GM23338 (cell line): ENCODE data around the gene ANKRD36B. TPM values are rescaled to one million over a fixed set of nuclear protein-coding genes. Genes with fewer than 3 reads are reported as not detected.
"Not testable (repeated sequence)": the region's sequence is repeated elsewhere in the genome, so short reads cannot be mapped to it uniquely, and the experiment has no call there.

Experiments used
- ATAC-seq: fragments of 200-7000 bp; cut with Tn5 transposase; 3 replicates; pipeline ENCODE4 v1.9.1; 2020
- DNase-seq: peaks from one replicate; pipeline ENCODE4 v3.0.0-alpha.2; 2015; ENCODE audit warnings: low spot score
- H2AFZ ChIP-seq: fragments of 200-600 bp; sonication (generic); 2 replicates; pipeline ENCODE4 v1.8.0; 2016; ENCODE audit warnings: antibody characterized with exemption, mild to moderate bottlenecking, moderate library complexity
- H3F3A ChIP-seq: fragments of 200-600 bp; sonication (generic); replicated peaks from 2 replicates; pipeline ENCODE4 v1.8.0; 2017; ENCODE audit warnings: antibody characterized with exemption, mixed run types, low read depth
- H3K27ac ChIP-seq: fragments of 200-600 bp; sonication (generic); 2 replicates; pipeline ENCODE4 v1.6.1; 2016; ENCODE audit warnings: low read depth
- H3K27me3 ChIP-seq: fragments of 200-600 bp; sonication (generic); 2 replicates; pipeline ENCODE4 v1.8.0; 2016; ENCODE audit warnings: mild to moderate bottlenecking, mixed run types, moderate library complexity; ENCODE audit not compliant: insufficient read depth
- H3K36me3 ChIP-seq: fragments of 200-600 bp; sonication (generic); 2 replicates; pipeline ENCODE4 v1.8.0; 2016; ENCODE audit warnings: mild to moderate bottlenecking; ENCODE audit not compliant: insufficient read depth
- H3K4me1 ChIP-seq: fragments of 200-600 bp; sonication (generic); 2 replicates; pipeline ENCODE4 v1.8.0; 2016; ENCODE audit warnings: mild to moderate bottlenecking, moderate library complexity; ENCODE audit not compliant: insufficient read depth
- H3K4me2 ChIP-seq: fragments of 200-600 bp; sonication (generic); 2 replicates; pipeline ENCODE4 v1.7.1; 2017; ENCODE audit warnings: mixed run types
- H3K4me3 ChIP-seq: fragments of 200-600 bp; sonication (generic); 2 replicates; pipeline ENCODE4 v1.6.1; 2016; ENCODE audit warnings: mixed run types
- H3K79me2 ChIP-seq: fragments of 200-600 bp; sonication (generic); replicated peaks from 2 replicates; pipeline ENCODE4 v1.8.0; 2017; ENCODE audit warnings: mild to moderate bottlenecking; ENCODE audit not compliant: insufficient read depth
- H3K9me2 ChIP-seq: fragments of 200-600 bp; sonication (generic); 2 replicates; pipeline ENCODE4 v1.8.0; 2017; ENCODE audit not compliant: insufficient read depth
- H4K20me1 ChIP-seq: fragments of 200-600 bp; sonication (generic); replicated peaks from 2 replicates; pipeline ENCODE4 v1.8.0; 2017; ENCODE audit warnings: mild to moderate bottlenecking; ENCODE audit not compliant: insufficient read depth
- H3K27ac Mint-ChIP-seq: 2 replicates; pipeline ENCODE4 v1.8.0; 2020; ENCODE audit warnings: inconsistent platforms, mild to moderate bottlenecking, moderate library complexity, mixed read lengths
- H3K27me3 Mint-ChIP-seq: 3 replicates; pipeline ENCODE4 v1.8.0; 2022; ENCODE audit warnings: low read depth, mild to moderate bottlenecking, moderate library complexity, mixed read lengths, inconsistent platforms; ENCODE audit not compliant: insufficient read depth, poor library complexity
- H3K36me3 Mint-ChIP-seq: 3 replicates; pipeline ENCODE4 v1.8.0; 2021; ENCODE audit warnings: low read depth, mild to moderate bottlenecking, inconsistent platforms, moderate library complexity, mixed read lengths
- H3K4me1 Mint-ChIP-seq: 3 replicates; pipeline ENCODE4 v1.8.0; 2020; ENCODE audit warnings: mild to moderate bottlenecking, inconsistent platforms, mixed read lengths
- H3K4me3 Mint-ChIP-seq: 3 replicates; pipeline ENCODE4 v1.8.0; 2021; ENCODE audit warnings: moderate library complexity, mild to moderate bottlenecking, inconsistent platforms, mixed read lengths
- H3K9me3 Mint-ChIP-seq: 3 replicates; pipeline ENCODE4 v1.8.0; 2020; ENCODE audit warnings: moderate library complexity, mild to moderate bottlenecking, inconsistent platforms, mixed read lengths
- polyA plus RNA-seq: library from polyadenylated mRNA; unstranded; fragments of >200 nt; fragmentation: Nextera tagmentation; extraction: Ambion mirVana; gene quantifications from 2 replicates; pipeline ENCODE4 v1.2.1, GENCODE V29; 2016
- total RNA-seq: library from RNA; depleted of rRNA; stranded (reverse); fragments of >200 nt; shearing (Covaris generic); gene quantifications from 2 replicates; pipeline ENCODE4 v1.2.3, GENCODE V29; 2014
- TF ChIP-seq, protein P1 (sequence below), 2 experiments: fragments of 200-600 bp in 1 of 2; sonication (generic) in 1 of 2; conservative IDR thresholded peaks; 2 replicates each; pipeline versions ENCODE4 v1.5.1 to v1.6.1; 2016 to 2017; ENCODE audit warnings: antibody characterized with exemption in 2 of 2, low read depth in 2 of 2, mild to moderate bottlenecking in 2 of 2, moderate library complexity in 1 of 2

Gene ANKRD36B
- total and polyA plus RNA-seq, 2 experiments from 2014 or later: 14.5 to 15.7 TPM

GRCh38 chr2:97601537-97601936 is 11.9 kb upstream of the ANKRD36B start:
- not testable (repeated sequence) for H3K4me3 Mint-ChIP-seq, H3K9me2 ChIP-seq, H3K36me3 Mint-ChIP-seq

DNA sequence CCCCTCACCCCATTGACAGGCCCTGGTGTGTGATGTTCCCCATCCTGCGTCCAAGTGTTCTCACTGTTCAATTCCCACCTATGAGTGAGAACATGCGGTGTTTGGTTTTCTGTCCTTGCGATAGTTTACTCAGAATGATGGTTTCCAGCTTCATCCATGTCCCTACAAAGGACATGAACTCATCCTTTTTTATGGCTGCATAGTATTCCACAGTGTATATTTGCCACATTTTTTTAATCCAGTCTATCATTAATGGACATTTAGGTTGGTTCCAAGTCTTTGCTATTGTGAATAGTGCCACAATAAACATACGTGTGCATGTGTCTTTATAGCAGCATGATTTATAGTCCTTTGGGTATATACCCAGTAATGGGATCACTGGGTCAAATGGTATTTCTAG is 6.5 kb upstream of the ANKRD36B start:
- ATAC-seq, H3K27ac ChIP-seq, H3K4me2 ChIP-seq, H3K36me3 Mint-ChIP-seq, H3F3A ChIP-seq, H2AFZ ChIP-seq, H3K4me1 ChIP-seq, H3K27ac Mint-ChIP-seq, DNase-seq, H3K4me1 Mint-ChIP-seq, H4K20me1 ChIP-seq, H3K9me3 Mint-ChIP-seq, H3K27me3 ChIP-seq, H3K9me2 ChIP-seq, H3K4me3 ChIP-seq, H3K79me2 ChIP-seq, H3K36me3 ChIP-seq, H3K4me3 Mint-ChIP-seq, H3K27me3 Mint-ChIP-seq: not testable (repeated sequence)

More at GRCh38 chr2:97601537-97601936, 11.9 kb upstream of the ANKRD36B start:
- not testable (repeated sequence) for ATAC-seq, H3K27me3 Mint-ChIP-seq, H4K20me1 ChIP-seq, H3K27me3 ChIP-seq, H3K4me2 ChIP-seq, H3K4me1 ChIP-seq, H3K36me3 ChIP-seq, H3K9me3 Mint-ChIP-seq, H3K79me2 ChIP-seq, DNase-seq, H3F3A ChIP-seq, H3K27ac Mint-ChIP-seq, H3K27ac ChIP-seq, H3K4me1 Mint-ChIP-seq, H2AFZ ChIP-seq, H3K4me3 ChIP-seq

DNA sequence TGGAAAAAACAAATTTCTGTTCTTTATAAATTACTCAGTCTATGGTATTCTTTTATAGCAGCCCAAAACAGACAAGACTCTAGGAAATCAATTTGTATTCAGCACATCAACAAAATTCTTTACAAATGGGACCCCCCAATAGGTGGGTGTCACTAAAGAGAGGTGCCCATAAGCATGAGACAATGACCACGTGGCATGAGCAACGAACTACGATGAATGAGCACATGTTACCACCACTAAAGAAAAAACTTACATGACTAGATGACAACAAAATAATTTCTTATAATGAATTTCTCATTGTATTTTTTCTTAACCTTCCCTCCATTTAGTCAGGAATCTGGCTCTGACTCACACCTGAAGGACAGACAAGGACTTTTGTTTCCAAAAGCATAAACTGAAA is 3.8 kb upstream of the ANKRD36B start:
- not testable (repeated sequence) for H3K9me3 Mint-ChIP-seq, H3K36me3 ChIP-seq, H3K27me3 ChIP-seq

GRCh38 chr2:97590515-97591394 is 1.1 kb upstream of the ANKRD36B start:
- H3K27me3 Mint-ChIP-seq, H3K27me3 ChIP-seq, H3K36me3 ChIP-seq, H3K9me2 ChIP-seq, H3K36me3 Mint-ChIP-seq, H3K9me3 Mint-ChIP-seq, H3K4me1 Mint-ChIP-seq, H3K79me2 ChIP-seq, H3F3A ChIP-seq, H3K27ac ChIP-seq, H3K4me1 ChIP-seq, H4K20me1 ChIP-seq, H3K27ac Mint-ChIP-seq: not testable (repeated sequence)
- DNase-seq: peak; percentile 94
- ATAC-seq: peak; percentile 73
- Histone ChIP-seq H3K4me2 (peak overlapping the region; percentile 73), H2AFZ (peak overlapping the region; percentile 30; the same call in 1 of the 2 replicates), H3K4me3 (peak overlapping the region; percentile 79)
- H3K4me3 Mint-ChIP-seq: peak overlapping the region; percentile 75
- TF ChIP-seq, protein P1, sequence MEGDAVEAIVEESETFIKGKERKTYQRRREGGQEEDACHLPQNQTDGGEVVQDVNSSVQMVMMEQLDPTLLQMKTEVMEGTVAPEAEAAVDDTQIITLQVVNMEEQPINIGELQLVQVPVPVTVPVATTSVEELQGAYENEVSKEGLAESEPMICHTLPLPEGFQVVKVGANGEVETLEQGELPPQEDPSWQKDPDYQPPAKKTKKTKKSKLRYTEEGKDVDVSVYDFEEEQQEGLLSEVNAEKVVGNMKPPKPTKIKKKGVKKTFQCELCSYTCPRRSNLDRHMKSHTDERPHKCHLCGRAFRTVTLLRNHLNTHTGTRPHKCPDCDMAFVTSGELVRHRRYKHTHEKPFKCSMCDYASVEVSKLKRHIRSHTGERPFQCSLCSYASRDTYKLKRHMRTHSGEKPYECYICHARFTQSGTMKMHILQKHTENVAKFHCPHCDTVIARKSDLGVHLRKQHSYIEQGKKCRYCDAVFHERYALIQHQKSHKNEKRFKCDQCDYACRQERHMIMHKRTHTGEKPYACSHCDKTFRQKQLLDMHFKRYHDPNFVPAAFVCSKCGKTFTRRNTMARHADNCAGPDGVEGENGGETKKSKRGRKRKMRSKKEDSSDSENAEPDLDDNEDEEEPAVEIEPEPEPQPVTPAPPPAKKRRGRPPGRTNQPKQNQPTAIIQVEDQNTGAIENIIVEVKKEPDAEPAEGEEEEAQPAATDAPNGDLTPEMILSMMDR (conservative IDR thresholded peaks at IDR 0.05; ENCODE audit: low read depth in 2 of 2): peak; percentile 96 to 100

More for the DNA sequence above, 3.8 kb upstream of the ANKRD36B start:
- not testable (repeated sequence) for H3K27ac Mint-ChIP-seq, H3K4me2 ChIP-seq, H3K36me3 Mint-ChIP-seq, H3K4me1 ChIP-seq, H2AFZ ChIP-seq, H3K27ac ChIP-seq, DNase-seq, H3K4me3 ChIP-seq, H4K20me1 ChIP-seq, H3F3A ChIP-seq, H3K4me3 Mint-ChIP-seq, ATAC-seq, H3K79me2 ChIP-seq, H3K9me2 ChIP-seq, H3K4me1 Mint-ChIP-seq, H3K27me3 Mint-ChIP-seq

GRCh38 chr2:97589257-97589597 is 450 bp downstream of the ANKRD36B start:
- not testable (repeated sequence) for H3K27me3 Mint-ChIP-seq, H3F3A ChIP-seq, H3K79me2 ChIP-seq, H3K27ac ChIP-seq, H4K20me1 ChIP-seq, H3K9me3 Mint-ChIP-seq, DNase-seq, H3K4me1 Mint-ChIP-seq, H3K36me3 Mint-ChIP-seq, H3K27me3 ChIP-seq, H3K27ac Mint-ChIP-seq, H3K36me3 ChIP-seq, H3K9me2 ChIP-seq, H3K4me1 ChIP-seq
- peak overlapping the region; percentile 96 for H3K4me3 Mint-ChIP-seq
- Histone ChIP-seq H3K4me3 (peak overlapping the region; percentile 79), H3K4me2 (peak overlapping the region; percentile 91), H2AFZ (peak overlapping the region; percentile 94; the same call in 1 of the 2 replicates)
- peak; percentile 32 for ATAC-seq

DNA sequence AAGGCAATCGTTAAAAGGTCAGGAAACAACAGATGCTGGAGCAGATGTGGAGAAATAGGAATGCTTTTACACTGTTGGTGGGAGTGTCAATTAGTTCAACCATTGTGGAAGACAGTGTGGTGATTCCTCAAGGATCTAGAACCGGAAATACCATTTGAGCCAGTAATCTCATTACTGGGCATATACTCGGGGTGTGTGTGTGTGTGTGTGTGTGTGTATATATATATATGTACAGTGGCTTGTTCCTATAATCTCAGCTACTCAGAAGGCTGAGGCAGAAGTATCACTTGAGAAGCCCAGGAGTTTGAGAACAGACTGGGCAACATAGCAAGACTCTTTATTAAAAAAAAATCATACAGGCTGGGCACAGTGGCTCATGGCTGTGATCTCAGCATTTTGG is 24.0 kb downstream of the ANKRD36B start:
- H3K4me1 ChIP-seq, H3K79me2 ChIP-seq, H3K27me3 ChIP-seq, H3K36me3 Mint-ChIP-seq, H2AFZ ChIP-seq, H3K4me1 Mint-ChIP-seq, H4K20me1 ChIP-seq, H3K36me3 ChIP-seq, H3K27ac ChIP-seq, DNase-seq, H3K4me3 Mint-ChIP-seq, H3K4me3 ChIP-seq, H3K27ac Mint-ChIP-seq, H3K9me3 Mint-ChIP-seq, H3F3A ChIP-seq, H3K9me2 ChIP-seq, H3K4me2 ChIP-seq, ATAC-seq, H3K27me3 Mint-ChIP-seq: not testable (repeated sequence)
